ENCODE measurements around the gene PLEKHB2. TPM values are rescaled to one million over a fixed set of nuclear protein-coding genes. Genes with fewer than 3 reads are reported as not detected.

Gene PLEKHB2
- total and polyA plus RNA-seq, 2 of the 8 experiments (the other 6 are each of a cell fraction or from before 2014, with no cell fraction given), result 42.4 to 54.8 TPM

- Histone ChIP-seq H3K36me3 (ENCODE audit: control insufficient read depth in 2 of 4, insufficient read depth in 4 of 4, low read length in 3 of 4) (peaks cover 6 to 44% (median 22%) of the 10 kb centered on the region in 4 experiments), H2BK20ac (ENCODE audit: low read length) (no peak overlapping the region), H3K27ac (ENCODE audit: low read depth, low read length) (no peak overlapping the region), H2AFZ (ENCODE audit: low read length) (no peak overlapping the region), H2BK120ac (replicated peaks; ENCODE audit: low read depth, low read length) (no peak overlapping the region), H3K4ac (replicated peaks; ENCODE audit: insufficient read length, low read depth, low read length) (no peak overlapping the region), H3K79me1 (ENCODE audit: low read depth, low read length) (peaks cover 2% of the 10 kb centered on the region; the same call in 1 of the 2 replicates), H4K8ac (ENCODE audit: extremely low read depth, insufficient read depth, low read length) (no peak overlapping the region), H3K4me2 (ENCODE audit: insufficient read depth in 1 of 2, low read depth in 2 of 2, low read length in 2 of 2) (no peak overlapping the region), H3K23me2 (ENCODE audit: low read depth, low read length) (no peaks in the 10 kb centered on the region), H2BK12ac (ENCODE audit: low read depth, low read length) (no peak overlapping the region), H3K14ac (ENCODE audit: insufficient read length) (no peak overlapping the region), H3K4me3 (ENCODE audit: extremely low read depth in 1 of 4, insufficient read depth in 2 of 4, low read depth in 3 of 4, low read length in 4 of 4) (no peak overlapping the region), H3K23ac (ENCODE audit: insufficient read length) (no peak overlapping the region), H3K9ac (replicated peaks in 1 of 4; ENCODE audit: extremely low read depth in 1 of 4, low read depth in 3 of 4, low read length in 3 of 4) (no peak overlapping the region), H3K79me2 (ENCODE audit: control insufficient read depth in 1 of 2, insufficient read depth in 2 of 2, low read length in 2 of 2) (peaks cover 0 to 11% of the 10 kb centered on the region in 2 experiments; a peak in 2 of 4 replicates), H4K5ac (ENCODE audit: insufficient read length, low read depth, low read length) (no peak overlapping the region), H3K4me1 (replicated peaks in 1 of 4; ENCODE audit: control insufficient read depth in 3 of 4, insufficient read depth in 4 of 4, low read length in 3 of 4) (no peaks in the 10 kb centered on the region; a peak in 1 of 7 replicates), H3K56ac (replicated peaks; ENCODE audit: insufficient read length, low read depth, low read length) (no peak overlapping the region), H3K27me3 (replicated peaks in 1 of 4; ENCODE audit: control insufficient read depth in 3 of 4, extremely low read depth in 1 of 4, insufficient read depth in 3 of 4, low read length in 3 of 4) (no peaks in the 10 kb centered on the region), H3K9me3 (ENCODE audit: insufficient read depth in 2 of 2, low read depth in 1 of 2, low read length in 1 of 2) (no peaks in the 10 kb centered on the region), H2BK5ac (ENCODE audit: low read depth, low read length) (no peak overlapping the region), H3K18ac (ENCODE audit: extremely low read depth, low read length) (no peak overlapping the region), H4K91ac (replicated peaks; ENCODE audit: insufficient read length, low read length) (no peak overlapping the region), H2AK5ac (ENCODE audit: low read depth, low read length) (no peak overlapping the region), H2BK15ac (ENCODE audit: low read length) (no peak overlapping the region), H4K20me1 (replicated peaks in 1 of 2; ENCODE audit: control insufficient read depth in 1 of 2, insufficient read depth in 2 of 2, low read length in 2 of 2) (peaks cover 3 to 19% of the 10 kb centered on the region in 2 experiments)
- FAIRE-seq (no peak), DNase-seq (ENCODE audit: low read depth in 1 of 2, low spot score in 2 of 2) (no peak)
- 89% methylated on average over 6 of the region's 6 CpGs; no CpG with 5 or more reads in 1 of the 2 experiments for WGBS, 2 experiments (ENCODE audit: extremely low coverage in 1 of 2, insufficient coverage in 1 of 2, insufficient read length in 1 of 2, insufficient replicate concordance in 2 of 2, low coverage in 1 of 2, low lambda C conversion rate in 2 of 2, missing lambda C conversion rate in 1 of 2)
- ChIA-PET CTCF (ENCODE audit: partially characterized antibody) (interaction anchor here (1.4 kb wide), 1 partner anchor 9 kb away, joined by 5 read pairs; no protein-coding TSS in a partner anchor), POLR2A (ENCODE audit: partially characterized antibody) (interaction anchor here (1.2 kb wide), 1 partner anchor 11 kb away, joined by 3 read pairs; no protein-coding TSS in a partner anchor)
- TF ChIP-seq EP300 (IDR thresholded peaks at IDR 0.05; ENCODE audit: borderline replicate concordance in 1 of 2, low read depth in 2 of 2, low read length in 2 of 2), result no peak
- no peak for TF ChIP-seq SAP30 (IDR thresholded peaks at IDR 0.05; ENCODE audit: insufficient read depth, insufficient replicate concordance, low read length)
- TF ChIP-seq, protein P1, sequence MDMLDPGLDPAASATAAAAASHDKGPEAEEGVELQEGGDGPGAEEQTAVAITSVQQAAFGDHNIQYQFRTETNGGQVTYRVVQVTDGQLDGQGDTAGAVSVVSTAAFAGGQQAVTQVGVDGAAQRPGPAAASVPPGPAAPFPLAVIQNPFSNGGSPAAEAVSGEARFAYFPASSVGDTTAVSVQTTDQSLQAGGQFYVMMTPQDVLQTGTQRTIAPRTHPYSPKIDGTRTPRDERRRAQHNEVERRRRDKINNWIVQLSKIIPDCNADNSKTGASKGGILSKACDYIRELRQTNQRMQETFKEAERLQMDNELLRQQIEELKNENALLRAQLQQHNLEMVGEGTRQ (IDR thresholded peaks at IDR 0.05; ENCODE audit: low read length), result no peak
- TF ChIP-seq JUN (IDR thresholded peaks at IDR 0.05; ENCODE audit: low read depth, low read length), result no peak
- no peak for TF ChIP-seq BCL11A (IDR thresholded peaks at IDR 0.05; ENCODE audit: low read depth in 2 of 2, low read length in 2 of 2)
- TF ChIP-seq, protein P2, sequence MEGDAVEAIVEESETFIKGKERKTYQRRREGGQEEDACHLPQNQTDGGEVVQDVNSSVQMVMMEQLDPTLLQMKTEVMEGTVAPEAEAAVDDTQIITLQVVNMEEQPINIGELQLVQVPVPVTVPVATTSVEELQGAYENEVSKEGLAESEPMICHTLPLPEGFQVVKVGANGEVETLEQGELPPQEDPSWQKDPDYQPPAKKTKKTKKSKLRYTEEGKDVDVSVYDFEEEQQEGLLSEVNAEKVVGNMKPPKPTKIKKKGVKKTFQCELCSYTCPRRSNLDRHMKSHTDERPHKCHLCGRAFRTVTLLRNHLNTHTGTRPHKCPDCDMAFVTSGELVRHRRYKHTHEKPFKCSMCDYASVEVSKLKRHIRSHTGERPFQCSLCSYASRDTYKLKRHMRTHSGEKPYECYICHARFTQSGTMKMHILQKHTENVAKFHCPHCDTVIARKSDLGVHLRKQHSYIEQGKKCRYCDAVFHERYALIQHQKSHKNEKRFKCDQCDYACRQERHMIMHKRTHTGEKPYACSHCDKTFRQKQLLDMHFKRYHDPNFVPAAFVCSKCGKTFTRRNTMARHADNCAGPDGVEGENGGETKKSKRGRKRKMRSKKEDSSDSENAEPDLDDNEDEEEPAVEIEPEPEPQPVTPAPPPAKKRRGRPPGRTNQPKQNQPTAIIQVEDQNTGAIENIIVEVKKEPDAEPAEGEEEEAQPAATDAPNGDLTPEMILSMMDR (IDR thresholded peaks at IDR 0.05; ENCODE audit: control extremely low read depth in 1 of 3, insufficient read depth in 1 of 3, low read depth in 1 of 3, low read length in 3 of 3), result no peak
- TF ChIP-seq POU5F1 (IDR thresholded peaks at IDR 0.05; ENCODE audit: low read depth, low read length), result no peak
- TF ChIP-seq EGR1 (IDR thresholded peaks at IDR 0.05; ENCODE audit: borderline replicate concordance, low read depth, low read length), result no peak
- no peak for TF ChIP-seq SP1 (IDR thresholded peaks at IDR 0.05; ENCODE audit: low read depth, low read length)
- TF ChIP-seq CHD1 (IDR thresholded peaks at IDR 0.05; ENCODE audit: low read depth, low read length), result no peak
Measured at GRCh38 chr2:131143803-131144202, 38.7 kb downstream of the PLEKHB2 start.
